Activated CD8-positive, alpha-beta memory T cell treated with anti-CD3 and anti-CD28 coated beads for 4 hours (primary cell): ENCODE data around the gene PRR12.

Experiments used
- DNase-seq, 2 donors: peaks; one replicate each; pipeline ENCODE4 v3.0.0-alpha.2; 2020; ENCODE audit warnings: low read depth in 2 of 2

PRR12 gene

DNA sequence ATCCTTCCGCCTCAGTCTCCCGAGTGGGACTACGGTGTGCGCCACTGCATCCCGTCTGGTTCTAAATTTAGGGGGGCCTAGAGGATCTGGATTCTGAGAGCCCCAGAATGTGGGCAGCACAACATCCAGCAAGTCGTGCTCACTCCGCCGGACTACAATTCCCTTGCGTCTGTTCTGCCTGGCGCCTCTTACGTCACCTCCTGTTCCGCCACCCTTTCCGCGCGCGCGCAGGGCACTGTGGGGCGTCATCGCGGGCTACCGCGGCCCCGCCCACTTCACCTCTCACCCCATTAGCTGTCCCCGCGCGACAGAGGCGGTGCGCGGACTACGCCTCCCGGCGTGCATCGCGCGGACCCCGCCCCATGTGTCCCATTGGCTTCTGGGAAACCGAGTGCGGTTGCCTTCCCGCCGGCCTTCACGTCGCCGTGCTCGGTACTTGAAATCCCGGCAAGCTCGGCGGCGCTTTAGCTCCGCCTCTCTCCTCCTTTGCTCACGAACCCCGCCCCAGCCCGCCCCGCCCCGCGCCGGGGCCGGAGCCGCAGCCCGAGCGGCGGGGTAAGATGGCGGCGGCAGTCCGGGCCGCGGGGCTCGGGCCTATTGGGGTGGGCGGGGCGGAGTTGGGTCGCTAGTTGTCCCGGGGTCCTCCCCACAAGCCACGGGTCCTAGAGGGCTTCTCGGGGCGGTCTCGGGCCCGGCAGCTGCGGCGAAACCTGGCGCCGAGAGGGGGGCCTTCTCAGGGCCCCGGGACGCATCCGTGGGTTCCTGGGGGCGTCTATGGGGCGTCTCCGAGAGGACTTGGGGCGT lies 50.9 kb downstream of the PRR12 start, which contains the start of gene SCAF1:
Gene SCAF1 (plus strand): TSS at position 522 of the 804 bp plus-strand sequence. CDS start 2,818 bp downstream, outside the sequence.
- peak; percentile 98 for DNase-seq

DNA sequence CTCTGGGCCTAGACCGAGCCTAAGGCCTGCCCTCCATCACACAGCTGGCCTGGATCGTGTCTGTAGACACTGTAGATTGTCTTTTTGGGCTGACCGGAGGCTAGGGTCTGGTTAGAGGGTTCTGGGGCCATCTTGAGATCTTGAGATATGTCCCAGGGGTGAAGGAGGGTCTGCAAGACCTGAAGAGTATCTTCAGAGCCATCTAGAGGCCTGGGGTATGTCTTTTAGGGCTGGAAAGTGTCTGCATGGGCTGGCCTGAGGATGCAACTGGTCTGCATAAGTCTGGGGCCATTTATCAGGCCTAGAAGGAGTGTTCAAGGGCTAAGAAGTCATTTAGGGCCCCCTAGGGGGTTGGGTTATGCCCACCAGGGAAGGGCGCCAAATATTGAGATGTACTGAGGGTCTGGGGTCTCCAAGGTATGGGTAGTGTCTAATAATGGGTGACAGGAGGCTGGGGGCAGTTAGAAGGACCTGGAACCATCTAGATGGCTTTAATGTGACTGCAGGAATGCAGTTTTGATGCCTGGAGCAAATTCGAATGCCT lies 51.6 kb downstream of the PRR12 start:
- no peak for DNase-seq

DNA sequence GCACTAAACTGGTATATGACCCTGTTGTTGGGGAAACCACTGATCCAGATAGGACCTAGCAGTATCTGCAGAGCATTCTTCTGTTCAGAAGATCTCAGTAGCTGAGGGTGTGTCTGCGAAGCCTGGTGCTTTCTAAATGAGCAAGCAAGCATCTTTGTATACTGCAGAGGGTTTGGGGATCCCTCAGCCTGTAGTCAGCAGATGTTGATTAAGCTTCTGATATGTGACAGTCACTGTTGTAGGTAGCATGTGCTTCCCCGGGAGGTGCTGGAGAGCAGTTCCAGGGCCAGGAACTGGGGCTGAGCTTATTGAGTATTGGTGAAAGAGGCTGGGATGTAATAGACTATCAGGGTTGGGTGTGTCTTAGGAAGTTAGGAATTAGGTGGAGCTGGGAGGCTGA lies 52.5 kb downstream of the PRR12 start:
- no peak for DNase-seq

DNA sequence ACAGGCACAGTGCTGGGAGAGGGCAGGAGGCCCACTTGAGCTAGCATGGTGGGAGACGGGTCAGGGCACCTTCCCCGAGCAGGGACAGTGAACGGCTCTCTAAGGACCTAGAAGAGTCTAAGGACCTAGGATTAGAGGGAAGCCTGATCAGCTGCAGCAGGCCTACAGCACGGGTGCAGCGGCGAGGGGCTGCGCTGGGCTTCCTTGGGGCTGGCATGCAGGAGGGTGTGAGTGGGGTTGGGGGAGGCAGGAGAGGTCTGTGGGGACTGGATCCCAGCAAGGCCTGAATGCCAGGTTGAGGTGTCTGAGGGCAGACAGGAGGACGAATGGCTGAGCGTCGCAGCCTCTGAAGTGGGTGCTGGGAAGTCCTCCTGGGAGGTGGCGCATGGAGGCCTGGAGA lies 54.6 kb downstream of the PRR12 start:
- DNase-seq: no peak

DNA sequence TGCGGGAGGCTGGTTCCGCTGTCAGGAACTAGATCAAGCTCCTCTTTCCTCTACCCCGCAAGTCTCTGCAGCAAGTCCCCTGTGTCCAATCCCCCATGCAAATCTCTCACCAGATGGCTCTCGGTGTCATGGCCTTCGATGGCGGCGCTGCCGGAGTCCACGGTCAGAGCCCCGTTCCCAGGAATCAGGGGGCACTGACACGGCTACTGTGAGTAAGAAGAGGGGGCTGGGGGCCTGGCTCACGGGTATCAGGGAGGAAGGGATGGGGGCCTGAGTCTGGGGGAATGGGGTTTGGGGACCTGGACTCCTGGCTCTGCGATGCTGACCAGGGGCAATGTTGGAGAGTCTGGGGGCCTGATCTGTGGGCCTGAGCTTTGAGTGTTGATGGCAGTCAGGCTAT lies 55.0 kb downstream of the PRR12 start:
- no peak for DNase-seq

DNA sequence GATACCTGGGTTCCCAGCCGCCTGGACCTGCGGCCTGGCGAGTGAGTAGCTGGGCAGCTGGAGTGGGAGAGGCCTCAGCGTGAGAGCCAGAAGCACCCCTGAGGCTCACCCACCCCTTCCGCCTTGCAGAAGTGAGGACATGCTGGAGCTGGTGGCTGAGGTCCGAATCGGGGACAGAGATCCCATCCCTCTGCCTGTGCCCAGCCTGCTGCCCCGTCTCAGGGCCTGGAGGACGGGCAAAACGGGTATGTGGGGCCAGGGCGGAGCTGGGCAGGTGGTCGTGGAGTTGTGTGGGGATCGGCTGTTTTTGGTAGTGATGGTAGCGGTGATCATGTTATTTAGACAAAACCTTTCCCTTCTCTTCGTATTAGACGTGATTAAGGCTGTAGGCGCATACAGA lies 55.6 kb downstream of the PRR12 start:
- no peak for DNase-seq

DNA sequence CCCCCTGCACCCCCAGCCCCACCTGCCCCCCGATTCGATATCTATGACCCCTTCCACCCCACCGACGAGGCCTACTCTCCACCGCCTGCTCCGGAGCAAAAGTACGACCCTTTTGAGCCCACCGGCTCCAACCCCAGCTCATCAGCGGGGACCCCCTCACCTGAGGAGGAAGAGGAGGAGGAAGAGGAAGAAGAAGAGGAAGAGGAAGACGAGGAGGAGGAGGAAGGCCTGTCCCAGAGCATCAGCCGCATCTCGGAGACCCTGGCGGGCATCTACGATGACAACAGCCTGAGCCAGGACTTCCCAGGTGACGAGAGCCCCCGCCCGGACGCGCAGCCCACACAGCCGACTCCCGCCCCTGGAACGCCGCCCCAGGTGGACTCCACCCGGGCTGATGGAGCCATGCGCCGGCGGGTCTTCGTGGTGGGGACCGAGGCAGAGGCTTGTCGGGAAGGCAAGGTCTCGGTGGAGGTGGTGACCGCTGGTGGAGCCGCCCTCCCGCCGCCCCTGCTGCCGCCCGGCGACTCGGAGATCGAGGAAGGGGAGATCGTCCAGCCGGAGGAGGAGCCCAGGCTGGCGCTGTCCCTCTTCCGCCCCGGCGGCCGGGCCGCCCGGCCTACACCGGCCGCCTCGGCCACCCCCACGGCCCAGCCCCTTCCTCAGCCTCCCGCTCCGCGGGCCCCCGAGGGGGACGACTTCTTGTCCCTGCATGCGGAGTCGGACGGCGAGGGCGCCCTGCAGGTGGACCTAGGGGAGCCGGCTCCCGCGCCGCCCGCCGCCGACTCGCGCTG lies 60.2 kb downstream of the PRR12 start:
- no peak for DNase-seq

DNA sequence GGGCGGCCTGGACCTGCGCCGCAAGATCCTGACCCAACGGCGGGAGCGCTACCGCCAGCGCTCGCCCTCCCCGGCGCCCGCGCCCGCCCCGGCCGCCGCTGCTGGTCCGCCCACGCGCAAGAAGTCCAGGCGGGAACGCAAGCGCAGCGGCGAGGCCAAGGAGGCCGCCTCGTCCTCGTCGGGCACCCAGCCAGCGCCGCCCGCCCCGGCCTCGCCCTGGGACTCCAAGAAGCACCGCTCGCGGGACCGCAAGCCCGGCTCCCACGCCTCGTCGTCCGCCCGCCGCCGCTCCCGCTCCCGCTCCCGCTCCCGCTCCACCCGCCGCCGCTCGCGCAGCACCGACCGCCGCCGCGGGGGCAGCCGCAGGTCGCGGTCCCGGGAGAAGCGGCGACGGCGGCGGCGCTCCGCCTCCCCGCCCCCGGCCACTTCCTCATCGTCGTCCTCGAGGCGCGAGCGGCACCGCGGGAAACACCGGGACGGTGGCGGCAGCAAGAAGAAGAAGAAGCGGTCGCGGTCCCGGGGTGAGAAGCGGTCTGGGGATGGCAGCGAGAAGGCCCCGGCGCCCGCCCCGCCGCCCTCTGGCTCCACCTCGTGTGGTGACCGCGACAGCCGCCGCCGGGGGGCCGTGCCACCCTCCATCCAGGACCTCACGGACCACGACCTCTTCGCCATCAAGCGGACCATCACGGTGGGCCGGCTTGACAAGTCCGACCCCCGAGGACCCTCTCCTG lies 61.0 kb downstream of the PRR12 start:
- no peak for DNase-seq

DNA sequence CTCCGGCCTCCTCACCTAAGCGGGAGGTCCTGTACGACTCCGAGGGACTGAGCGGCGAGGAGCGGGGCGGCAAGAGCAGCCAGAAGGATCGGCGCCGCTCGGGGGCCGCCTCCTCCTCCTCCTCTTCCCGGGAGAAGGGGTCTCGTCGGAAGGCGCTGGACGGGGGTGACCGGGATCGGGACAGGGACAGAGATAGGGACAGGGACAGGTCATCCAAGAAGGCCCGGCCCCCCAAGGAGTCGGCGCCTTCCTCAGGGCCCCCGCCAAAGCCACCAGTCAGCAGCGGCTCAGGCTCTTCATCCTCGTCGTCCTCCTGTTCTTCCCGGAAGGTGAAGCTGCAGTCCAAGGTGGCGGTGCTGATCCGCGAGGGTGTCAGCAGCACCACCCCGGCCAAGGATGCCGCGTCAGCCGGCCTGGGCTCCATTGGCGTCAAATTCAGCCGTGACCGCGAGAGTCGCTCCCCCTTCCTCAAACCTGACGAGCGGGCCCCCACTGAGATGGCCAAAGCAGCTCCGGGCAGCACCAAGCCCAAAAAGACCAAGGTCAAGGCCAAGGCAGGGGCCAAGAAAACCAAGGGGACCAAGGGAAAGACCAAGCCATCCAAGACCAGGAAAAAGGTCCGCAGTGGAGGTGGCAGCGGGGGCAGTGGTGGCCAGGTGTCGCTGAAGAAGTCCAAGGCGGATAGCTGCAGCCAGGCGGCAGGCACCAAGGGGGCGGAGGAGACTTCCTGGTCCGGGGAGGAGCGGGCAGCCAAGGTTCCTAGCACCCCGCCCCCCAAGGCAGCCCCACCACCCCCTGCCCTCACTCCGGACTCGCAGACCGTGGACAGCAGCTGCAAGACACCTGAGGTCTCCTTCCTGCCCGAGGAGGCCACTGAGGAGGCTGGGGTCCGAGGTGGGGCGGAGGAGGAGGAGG lies 61.8 kb downstream of the PRR12 start:
- no peak for DNase-seq

DNA sequence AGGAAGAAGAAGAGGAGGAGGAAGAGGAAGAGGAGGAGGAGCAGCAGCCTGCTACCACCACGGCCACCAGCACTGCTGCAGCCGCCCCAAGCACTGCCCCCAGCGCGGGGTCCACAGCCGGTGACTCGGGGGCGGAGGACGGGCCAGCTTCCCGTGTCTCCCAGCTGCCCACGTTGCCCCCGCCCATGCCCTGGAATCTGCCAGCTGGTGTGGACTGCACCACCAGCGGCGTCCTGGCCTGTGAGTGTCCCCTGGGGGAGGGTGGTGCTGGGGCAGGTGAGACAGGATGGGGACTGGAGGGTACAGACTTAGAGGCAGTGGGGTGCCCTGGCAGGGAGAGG lies 62.5 kb downstream of the PRR12 start:
- DNase-seq: no peak

DNA sequence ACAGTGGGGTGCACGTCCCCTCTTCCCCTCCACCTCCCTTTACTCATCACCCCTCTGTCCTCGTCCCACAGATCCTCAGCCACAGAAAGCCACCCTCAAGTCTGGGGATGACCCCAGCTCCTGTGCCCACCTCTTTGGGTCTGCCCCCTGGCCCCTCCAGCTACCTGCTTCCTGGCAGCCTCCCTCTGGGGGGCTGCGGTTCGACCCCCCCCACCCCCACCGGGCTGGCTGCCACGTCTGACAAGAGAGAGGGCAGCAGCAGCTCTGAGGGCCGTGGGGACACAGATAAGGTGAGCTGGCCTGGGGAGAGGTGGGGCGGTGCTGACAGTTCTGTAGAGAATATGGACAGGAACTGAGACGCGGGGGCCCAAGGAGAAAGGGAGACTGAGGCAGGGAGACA lies 63.6 kb downstream of the PRR12 start:
- DNase-seq: no peak

DNA sequence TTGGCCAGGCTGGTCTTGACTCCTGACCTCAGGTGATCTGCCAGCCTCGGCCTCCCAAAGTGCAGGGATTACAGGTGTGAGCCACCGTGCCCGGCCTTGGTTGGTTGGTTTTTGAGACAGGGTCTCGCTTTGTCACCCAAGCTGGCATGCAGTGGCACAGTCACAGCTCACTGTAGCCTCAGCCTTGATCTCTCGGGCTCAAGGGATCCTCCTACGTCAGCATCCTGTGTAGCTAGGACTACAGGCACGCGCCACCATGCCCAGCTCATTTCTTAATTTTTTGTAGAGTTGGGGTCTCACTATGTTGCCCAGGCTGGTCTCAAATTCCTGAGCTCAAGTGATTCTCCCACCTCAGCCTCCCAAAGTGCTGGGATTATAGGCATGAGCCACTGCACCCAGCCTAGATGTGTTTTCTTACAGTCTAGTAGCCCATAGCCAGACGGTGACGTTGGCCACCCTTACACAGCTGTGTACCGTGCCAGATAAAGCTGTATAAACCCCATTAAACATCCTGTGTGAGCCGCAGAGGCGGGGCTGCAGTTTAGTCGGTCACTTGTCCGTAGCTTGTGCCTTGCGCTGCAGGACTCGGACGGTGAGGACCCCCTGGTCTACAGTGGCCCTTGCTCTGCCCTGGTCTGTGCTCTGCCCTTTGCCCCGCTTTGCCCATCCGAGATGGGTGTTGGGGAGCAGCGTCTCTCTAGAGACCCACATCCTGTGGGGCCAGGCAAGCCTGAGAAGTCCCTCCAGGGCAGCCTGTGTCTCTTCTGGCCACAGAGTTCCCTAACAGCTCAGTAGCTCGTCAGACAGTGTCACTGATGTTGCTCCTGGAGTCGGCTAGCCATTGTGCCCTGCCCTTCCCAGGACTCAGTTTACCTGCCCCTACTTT lies 64.8 kb downstream of the PRR12 start:
- no peak for DNase-seq

DNA sequence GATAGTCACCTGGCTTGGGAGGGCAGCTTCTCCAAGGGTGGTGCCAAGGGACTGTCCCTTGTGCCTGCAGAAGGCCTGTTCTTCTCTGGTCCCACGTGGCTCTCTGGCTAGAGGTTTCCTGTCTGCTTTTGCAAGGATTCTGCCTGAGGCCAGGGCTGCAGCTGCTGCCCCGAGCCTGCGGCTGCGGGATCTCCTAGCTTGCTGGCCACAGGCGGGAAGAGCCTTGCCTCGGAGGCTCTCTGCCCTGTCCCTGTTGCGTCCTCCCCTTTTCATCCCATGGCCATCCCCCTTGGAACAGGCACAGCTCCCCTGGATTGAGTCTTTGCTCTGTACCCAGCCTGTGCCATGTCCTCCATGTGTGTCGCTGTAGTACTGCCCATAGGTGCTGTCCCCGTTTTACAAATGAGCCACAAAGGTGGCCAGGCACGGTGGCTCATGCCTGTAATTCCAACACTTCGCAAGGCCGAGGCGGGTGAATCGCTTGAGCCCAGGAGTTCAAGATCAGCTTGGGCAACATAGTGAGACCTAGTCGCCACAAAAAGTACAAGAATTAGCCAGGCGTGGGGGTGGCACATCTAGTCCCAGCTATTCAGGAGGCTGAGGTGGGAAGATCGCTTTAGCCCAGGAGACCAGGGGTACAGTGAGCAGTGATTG lies 65.6 kb downstream of the PRR12 start:
- no peak for DNase-seq

DNA sequence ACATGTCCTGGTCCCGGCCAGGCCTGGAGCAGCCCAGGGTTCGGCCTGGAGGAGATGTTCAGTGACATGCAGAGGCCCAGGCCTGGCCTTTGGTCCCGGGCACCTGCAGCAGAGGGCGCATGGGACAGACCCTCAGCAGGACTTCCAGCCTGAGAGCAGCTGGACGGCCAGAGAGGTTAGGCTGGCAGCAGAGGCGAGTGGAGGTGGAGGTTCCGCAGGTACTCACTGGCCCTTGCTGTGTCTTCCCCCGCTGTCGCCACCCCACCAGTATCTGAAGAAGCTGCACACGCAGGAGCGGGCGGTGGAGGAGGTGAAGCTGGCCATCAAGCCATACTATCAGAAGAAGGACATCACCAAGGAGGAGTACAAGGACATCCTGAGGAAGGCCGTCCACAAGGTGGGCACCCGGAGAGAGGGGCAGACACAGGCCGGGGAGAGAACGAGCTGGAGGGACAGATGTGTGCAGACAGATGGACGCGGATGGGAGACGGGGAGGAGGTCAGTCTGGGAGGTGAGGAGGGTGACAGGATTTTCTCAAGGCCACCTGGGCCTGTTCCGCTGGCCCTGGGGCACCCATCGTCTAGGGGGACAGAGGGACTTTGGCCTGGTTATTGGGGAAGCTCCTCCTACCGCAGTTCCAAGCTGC lies 66.6 kb downstream of the PRR12 start:
- DNase-seq: no peak

DNA sequence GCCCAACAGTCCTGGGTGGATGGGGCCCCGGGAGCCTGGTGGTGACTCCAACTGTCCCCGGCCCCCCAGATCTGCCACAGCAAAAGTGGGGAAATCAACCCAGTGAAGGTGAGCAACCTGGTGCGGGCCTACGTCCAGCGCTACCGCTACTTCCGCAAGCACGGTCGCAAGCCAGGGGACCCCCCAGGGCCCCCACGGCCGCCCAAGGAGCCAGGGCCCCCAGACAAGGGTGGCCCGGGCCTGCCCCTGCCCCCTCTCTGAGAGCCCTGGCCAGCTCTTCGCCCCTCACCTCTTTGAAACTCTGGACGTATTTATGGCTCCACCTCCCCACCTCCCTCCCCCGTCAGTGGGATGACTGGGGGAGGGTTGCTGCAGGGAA lies 67.1 kb downstream of the PRR12 start:
- no peak for DNase-seq

DNA sequence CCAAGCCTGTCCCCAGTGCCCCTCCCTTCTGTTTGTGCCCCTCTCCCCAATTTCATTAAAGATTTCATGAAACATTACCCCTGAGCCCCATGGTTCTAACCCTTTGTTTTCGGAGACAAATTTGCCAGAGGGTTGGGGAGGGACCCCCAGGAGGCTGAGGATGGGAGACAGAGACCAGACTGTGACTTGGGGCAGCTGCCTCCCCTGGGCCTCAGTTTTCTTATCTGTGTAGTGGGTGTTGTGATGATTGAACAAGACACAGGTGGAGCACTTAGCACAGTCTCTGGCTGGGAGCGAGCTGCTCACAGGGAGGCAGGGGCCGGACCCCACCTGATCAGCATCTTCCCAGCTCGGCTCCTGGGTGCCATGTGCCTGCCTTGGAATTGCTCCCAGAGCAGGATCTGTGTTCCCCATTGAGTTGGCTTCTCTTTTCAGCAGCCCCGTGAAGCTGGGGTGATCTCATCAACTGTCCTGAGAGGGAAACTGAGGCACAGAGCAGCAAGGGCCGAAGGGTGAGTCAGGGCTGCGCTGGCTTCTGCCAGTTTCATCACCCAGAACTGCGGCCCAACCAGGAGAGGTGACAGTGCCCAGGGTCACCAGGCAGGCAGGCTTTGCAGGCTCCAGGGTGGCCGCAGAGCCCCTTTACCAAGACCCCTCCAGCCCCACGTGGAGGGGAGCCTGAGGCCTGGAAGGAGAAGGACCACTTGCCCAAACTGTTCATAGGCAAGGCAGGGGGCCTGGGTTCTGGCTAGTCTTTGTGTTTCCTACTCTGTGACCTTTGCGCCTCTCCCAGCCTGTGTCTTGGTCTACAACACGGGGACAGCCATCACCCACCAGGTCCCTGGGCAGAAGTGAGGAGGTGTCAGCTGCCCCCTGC lies 67.8 kb downstream of the PRR12 start:
- no peak for DNase-seq

DNA sequence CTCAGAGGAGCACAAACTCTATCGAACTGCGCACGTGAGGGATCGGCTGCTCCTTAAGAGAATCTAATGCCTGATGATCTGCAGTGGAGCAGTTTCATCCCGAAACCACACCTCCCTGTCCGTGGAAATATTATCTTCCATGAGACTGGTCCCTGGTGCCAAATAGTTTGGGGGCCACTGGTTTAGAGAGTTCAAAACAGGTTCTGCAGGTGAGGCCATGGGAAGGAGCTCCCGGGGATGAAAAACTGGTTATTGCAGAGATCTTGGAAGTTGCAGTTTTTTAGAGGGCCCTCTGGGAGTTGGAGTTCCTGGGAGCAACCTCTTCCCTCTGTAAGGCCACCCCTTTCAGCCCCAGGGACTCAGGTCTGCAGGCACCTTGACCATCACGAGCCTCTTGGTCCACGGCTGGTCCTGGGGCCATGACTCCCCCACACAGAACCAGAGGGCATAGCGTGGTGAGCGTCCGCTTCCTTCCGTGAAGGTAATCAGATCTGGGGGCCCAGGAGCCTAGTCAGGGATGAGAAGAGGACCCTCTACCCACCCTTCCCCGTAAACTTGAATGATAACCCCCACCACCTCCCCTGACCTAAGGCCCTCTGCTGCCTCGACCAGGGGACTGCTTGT lies 69.5 kb downstream of the PRR12 start:
- DNase-seq: no peak

DNA sequence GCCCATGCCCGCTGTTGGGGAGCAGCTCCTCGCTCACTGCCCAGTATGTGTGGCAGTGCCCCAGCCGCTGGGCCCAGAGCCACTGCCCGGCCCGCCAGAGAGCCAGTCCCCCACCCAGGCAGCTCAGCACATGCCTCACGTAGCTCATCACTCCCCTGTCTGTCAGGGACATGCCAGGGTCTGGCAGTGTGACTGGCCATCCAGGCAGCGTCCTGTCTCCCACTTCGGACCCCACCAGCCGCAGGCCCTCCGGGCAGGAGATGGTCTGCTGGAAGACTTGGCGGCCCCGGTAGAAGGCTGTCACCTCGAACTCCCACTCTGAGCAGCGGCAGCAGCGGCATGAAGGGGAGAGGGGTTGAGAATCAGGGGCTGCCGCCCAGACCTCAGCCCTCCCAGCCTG lies 71.0 kb downstream of the PRR12 start:
- DNase-seq: no peak
